BLaER1 (cell line): ENCODE data around the gene THOC6.

Source experiments
- H3K27ac ChIP-seq: shearing (Covaris generic); formaldehyde crosslinking; 2 replicates; pipeline ENCODE4 v1.8.1; 2022
- H3K27me3 ChIP-seq: shearing (Covaris generic); formaldehyde crosslinking; 2 replicates; pipeline ENCODE4 v1.8.1; 2022
- H3K36me3 ChIP-seq: shearing (Covaris generic); formaldehyde crosslinking; 2 replicates; pipeline ENCODE4 v1.8.1; 2022
- H3K4me1 ChIP-seq: shearing (Covaris generic); formaldehyde crosslinking; 2 replicates; pipeline ENCODE4 v1.8.1; 2022
- H3K4me2 ChIP-seq: shearing (Covaris generic); formaldehyde crosslinking; 2 replicates; pipeline ENCODE4 v1.8.1; 2022
- H3K4me3 ChIP-seq: shearing (Covaris generic); formaldehyde crosslinking; 2 replicates; pipeline ENCODE4 v1.8.1; 2022
- H3K9ac ChIP-seq: shearing (Covaris generic); formaldehyde crosslinking; 2 replicates; pipeline ENCODE4 v1.8.1; 2022
- H3K9me3 ChIP-seq: shearing (Covaris generic); formaldehyde crosslinking; 2 replicates; pipeline ENCODE4 v1.8.1; 2022
- H4K20me1 ChIP-seq: shearing (Covaris generic); formaldehyde crosslinking; 2 replicates; pipeline ENCODE4 v1.8.1; 2022
- Cebpa-rat ChIP-seq: shearing (Covaris generic); IDR thresholded peaks from 2 replicates; pipeline ENCODE4 v1.8.1; 2022

The THOC6 gene

DNA sequence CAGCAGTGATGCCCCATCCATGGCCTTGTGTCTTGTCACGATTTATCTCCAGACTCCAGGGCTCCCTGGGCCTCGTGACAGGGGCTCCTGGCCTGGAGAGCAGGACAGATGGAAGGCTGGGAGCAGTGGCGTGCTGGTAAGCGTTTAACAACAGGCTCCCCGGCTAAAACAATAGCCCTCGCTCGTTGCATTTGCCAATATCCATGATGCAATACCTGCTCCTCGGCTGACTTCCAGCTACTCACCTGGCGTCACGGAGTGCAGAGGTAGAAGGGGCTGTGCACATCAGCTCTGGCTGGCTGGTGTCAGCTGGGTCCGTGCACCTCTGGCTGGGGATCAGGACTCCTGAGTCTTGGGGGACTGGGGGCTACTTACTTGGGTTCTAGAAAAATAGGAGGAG lies 14.4 kb downstream of the THOC6 start:
- H3K4me3 ChIP-seq = no peak overlapping the region
- peaks cover 100% of the 10 kb centered on the region for H3K27me3 ChIP-seq
- no peaks in the 10 kb centered on the region for H3K9me3 ChIP-seq
- H3K36me3 ChIP-seq = no peaks in the 10 kb centered on the region
- no peak overlapping the region for H3K4me2 ChIP-seq
- no peak overlapping the region for H3K9ac ChIP-seq
- peaks cover 32% of the 10 kb centered on the region for H4K20me1 ChIP-seq
- H3K27ac ChIP-seq = no peak overlapping the region
- no peak for TF ChIP-seq Cebpa-rat
- H3K4me1 ChIP-seq = peaks cover 13% of the 10 kb centered on the region

DNA sequence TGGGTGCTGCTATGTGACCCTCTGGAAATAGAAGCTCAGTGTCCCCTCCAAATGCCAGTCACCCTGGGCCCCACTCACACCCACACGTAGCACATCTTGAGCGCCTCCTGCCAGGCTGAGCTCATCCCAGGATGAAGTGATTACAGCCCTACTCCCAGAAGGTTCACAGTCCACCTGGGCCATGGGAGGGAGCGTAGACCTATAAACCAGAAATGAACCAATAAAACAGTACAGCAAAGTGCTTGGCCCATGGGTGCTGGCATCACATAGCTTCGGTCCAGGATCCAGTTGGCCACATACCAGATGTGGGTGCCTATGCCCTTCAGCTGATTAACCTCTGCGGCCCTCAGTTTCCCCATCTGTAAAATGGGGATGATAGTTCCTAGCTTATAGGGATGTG lies 15.1 kb downstream of the THOC6 start:
- Histone ChIP-seq H3K9ac (no peak overlapping the region), H3K4me3 (no peak overlapping the region), H3K9me3 (no peaks in the 10 kb centered on the region), H3K4me2 (no peak overlapping the region), H3K36me3 (no peaks in the 10 kb centered on the region), H3K27me3 (peaks cover 100% of the 10 kb centered on the region), H4K20me1 (peaks cover 32% of the 10 kb centered on the region), H3K27ac (no peak overlapping the region), H3K4me1 (peaks cover 13% of the 10 kb centered on the region)
- no peak for TF ChIP-seq Cebpa-rat

DNA sequence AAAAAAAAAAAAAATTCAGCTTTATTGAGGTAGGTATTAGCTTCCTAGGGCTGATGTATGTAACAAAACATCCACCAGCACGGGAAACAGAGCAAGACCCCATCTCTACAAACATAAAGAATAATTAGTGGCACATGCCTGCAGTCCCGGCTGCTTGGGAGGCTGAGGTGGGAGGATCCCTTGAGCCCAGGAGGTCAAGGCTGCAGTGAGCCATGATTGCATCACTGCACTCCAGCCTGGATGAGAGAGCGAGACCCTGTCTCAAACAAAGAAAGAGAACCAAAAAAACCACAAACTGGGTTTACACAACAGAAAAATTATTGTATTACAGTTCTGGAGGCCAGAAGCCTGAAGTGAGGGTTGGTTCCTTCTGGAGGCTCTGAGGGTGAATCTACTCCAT lies 18.5 kb downstream of the THOC6 start:
- Histone ChIP-seq H3K4me3 (no peak overlapping the region), H4K20me1 (peaks cover 48% of the 10 kb centered on the region), H3K27me3 (peaks cover 100% of the 10 kb centered on the region), H3K4me2 (no peak overlapping the region), H3K36me3 (no peaks in the 10 kb centered on the region), H3K9me3 (no peaks in the 10 kb centered on the region; the same call in 1 of the 2 replicates), H3K27ac (no peak overlapping the region), H3K9ac (no peak overlapping the region), H3K4me1 (peaks cover 20% of the 10 kb centered on the region)
- TF ChIP-seq Cebpa-rat = no peak

DNA sequence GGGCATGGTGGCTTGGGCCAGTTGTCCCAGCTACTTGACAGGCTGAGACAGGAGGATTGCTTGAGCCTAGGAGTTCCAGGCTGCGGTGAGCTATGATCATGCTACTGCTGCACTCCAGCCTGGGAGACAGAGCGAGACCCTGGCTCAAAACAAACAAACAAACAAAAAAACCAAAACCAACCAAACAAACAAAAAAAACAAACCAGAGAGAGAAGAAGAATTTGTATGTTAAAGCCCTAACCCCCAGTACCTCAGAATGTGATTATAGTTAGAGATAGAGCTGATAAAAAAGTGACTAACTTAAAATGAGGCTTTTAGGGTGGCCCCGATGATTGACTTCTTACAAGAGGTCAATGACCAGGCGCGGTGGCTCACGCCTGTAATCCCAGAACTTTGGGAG lies 20.9 kb downstream of the THOC6 start:
- TF ChIP-seq Cebpa-rat = no peak
- no peak overlapping the region for H3K9ac ChIP-seq
- peaks cover 22% of the 10 kb centered on the region for H3K4me1 ChIP-seq
- peaks cover 100% of the 10 kb centered on the region for H3K27me3 ChIP-seq
- H3K36me3 ChIP-seq = no peaks in the 10 kb centered on the region
- H3K4me2 ChIP-seq = peak overlapping the region; percentile 99; the same call in 1 of the 2 replicates
- H4K20me1 ChIP-seq = peaks cover 56% of the 10 kb centered on the region
- no peak overlapping the region for H3K27ac ChIP-seq
- no peaks in the 10 kb centered on the region; the same call in 1 of the 2 replicates for H3K9me3 ChIP-seq
- H3K4me3 ChIP-seq = no peak overlapping the region

DNA sequence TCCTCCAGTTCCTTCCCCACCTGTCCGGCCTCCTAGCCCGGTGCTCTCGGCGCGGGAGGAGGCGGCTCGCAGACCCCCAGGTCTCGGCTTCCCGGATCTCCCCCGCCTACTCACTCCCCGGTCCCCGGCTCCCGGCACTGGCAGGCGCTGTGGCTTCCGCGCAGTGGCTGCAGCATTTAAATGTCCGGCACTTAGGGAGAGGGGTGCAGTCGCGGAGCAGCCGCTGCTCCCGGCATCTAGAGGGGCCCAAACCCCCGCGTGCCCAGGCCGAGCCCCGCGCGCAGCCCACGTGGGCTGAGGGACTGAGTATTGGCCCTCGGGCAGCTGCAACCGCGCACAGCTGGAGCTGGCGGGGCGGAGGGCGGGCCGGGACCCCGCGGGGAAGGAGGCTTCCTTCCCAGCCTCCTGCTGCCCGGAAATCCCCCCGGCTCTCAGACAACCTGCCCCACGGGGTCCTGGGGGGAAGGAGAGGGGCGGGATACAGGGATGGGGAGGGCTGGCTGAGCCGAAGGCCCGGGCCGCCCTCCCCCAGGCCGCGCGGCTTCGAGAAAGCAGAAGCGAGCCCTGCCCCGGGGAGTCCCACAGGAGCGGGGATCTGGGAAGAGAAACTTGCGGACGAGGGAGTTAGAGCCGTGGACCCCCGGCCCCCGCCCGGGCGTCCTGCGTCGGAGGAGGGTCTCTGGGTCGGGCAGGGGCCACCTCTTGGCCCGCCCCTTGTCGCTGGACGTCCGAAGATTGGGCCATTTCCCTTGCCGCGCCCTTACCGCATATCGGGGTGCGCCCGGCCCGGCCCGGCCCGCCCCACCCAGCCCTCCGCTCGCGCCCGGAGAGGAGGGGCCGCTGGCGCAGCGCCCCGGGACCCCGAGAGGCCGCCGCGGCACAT lies 22.2 kb downstream of the THOC6 start, which contains the start of gene MMP25:
TSS of gene MMP25 (plus strand) at position 804 of the 883 bp plus-strand sequence. CDS start 357 bp downstream, outside the sequence.
- Histone ChIP-seq H3K4me1 (peaks cover 35% of the 10 kb centered on the region), H3K9ac (peak within 1 kb of the TSS; percentile 45; the same call in 1 of the 2 replicates), H3K4me3 (peak within 1 kb of the TSS; percentile 66), H3K9me3 (no peaks in the 10 kb centered on the region; the same call in 1 of the 2 replicates), H3K4me2 (peak within 1 kb of the TSS; percentile 99), H3K36me3 (no peaks in the 10 kb centered on the region), H4K20me1 (peaks cover 61% of the 10 kb centered on the region), H3K27ac (no peak within 1 kb of the TSS), H3K27me3 (peaks cover 94% of the 10 kb centered on the region)
- no peak for TF ChIP-seq Cebpa-rat

DNA sequence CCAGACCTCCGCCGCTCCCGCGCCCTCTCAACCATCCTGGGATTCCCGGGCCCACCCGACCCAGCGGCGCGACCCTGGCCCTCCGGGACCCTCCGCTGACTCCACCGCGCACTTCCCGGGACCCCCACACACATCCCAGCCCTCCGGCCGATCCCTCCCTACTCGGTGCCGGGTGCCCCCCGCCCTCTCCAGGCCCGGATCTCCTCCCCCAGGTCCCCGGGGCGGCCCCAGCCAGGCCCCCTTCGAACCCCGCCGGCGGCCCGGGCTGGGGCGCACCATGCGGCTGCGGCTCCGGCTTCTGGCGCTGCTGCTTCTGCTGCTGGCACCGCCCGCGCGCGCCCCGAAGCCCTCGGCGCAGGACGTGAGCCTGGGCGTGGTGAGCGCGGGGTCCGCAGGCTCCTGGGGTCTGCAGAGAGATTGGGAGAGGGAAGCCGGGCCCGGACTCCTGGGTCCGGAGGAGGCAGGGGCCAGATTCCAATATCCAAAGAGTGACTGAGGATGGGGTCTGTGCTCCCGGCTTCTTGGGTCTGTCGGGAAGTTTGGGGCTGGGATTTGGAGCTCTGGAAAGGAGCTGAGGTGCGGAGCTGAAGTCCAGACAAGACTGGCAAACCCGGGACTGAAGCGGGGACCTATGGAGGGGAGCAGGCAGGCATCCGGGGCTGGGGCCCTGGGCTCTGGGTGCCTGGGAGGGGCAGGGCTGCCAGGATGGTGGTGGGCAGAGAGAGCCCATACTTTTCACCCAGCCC lies 23.0 kb downstream of the THOC6 start:
- H3K27me3 ChIP-seq = peaks cover 86% of the 10 kb centered on the region
- H4K20me1 ChIP-seq = peaks cover 61% of the 10 kb centered on the region
- H3K4me2 ChIP-seq = peak overlapping the region; percentile 99
- H3K36me3 ChIP-seq = no peaks in the 10 kb centered on the region
- no peak overlapping the region for H3K9ac ChIP-seq
- peaks cover 43% of the 10 kb centered on the region for H3K4me1 ChIP-seq
- no peaks in the 10 kb centered on the region; the same call in 1 of the 2 replicates for H3K9me3 ChIP-seq
- no peak overlapping the region for H3K27ac ChIP-seq
- TF ChIP-seq Cebpa-rat = no peak
- H3K4me3 ChIP-seq = peak overlapping the region; percentile 66

DNA sequence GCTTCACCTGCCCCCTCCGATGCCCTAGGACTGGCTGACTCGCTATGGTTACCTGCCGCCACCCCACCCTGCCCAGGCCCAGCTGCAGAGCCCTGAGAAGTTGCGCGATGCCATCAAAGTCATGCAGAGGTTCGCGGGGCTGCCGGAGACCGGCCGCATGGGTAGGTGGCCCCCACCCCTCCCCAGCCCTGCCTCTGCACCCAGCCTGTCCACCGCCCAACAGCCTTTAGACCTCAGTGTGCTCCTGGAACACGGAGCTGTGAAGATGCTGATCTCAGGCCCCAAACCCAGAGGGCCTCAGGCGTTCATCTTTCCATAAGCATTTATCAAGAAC lies 23.5 kb downstream of the THOC6 start:
- Histone ChIP-seq H4K20me1 (peaks cover 61% of the 10 kb centered on the region), H3K27me3 (peaks cover 81% of the 10 kb centered on the region), H3K9ac (no peak overlapping the region), H3K4me2 (no peak overlapping the region), H3K9me3 (no peaks in the 10 kb centered on the region; the same call in 1 of the 2 replicates), H3K36me3 (no peaks in the 10 kb centered on the region), H3K27ac (no peak overlapping the region), H3K4me3 (no peak overlapping the region; the same call in 1 of the 2 replicates), H3K4me1 (peaks cover 47% of the 10 kb centered on the region)
- no peak for TF ChIP-seq Cebpa-rat

DNA sequence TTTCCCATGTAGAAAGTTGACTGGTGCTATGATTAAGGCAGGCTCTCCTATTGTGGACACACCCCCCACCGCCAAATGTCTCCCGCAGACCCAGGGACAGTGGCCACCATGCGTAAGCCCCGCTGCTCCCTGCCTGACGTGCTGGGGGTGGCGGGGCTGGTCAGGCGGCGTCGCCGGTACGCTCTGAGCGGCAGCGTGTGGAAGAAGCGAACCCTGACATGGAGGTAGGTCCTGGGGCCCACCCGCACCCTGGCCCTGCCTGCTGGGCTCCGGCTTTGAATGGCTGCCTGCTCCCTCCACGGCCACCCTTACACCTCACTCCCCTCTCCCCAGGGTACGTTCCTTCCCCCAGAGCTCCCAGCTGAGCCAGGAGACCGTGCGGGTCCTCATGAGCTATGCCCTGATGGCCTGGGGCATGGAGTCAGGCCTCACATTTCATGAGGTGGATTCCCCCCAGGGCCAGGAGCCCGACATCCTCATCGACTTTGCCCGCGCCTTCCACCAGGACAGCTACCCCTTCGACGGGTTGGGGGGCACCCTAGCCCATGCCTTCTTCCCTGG lies 26.2 kb downstream of the THOC6 start:
- peaks cover 64% of the 10 kb centered on the region for H3K4me1 ChIP-seq
- peaks cover 56% of the 10 kb centered on the region for H4K20me1 ChIP-seq
- H3K4me2 ChIP-seq = peak overlapping the region; percentile 75
- no peak overlapping the region for H3K9ac ChIP-seq
- peaks cover 54% of the 10 kb centered on the region for H3K27me3 ChIP-seq
- H3K4me3 ChIP-seq = no peak overlapping the region
- no peaks in the 10 kb centered on the region for H3K9me3 ChIP-seq
- H3K36me3 ChIP-seq = peaks cover 6% of the 10 kb centered on the region; the same call in 1 of the 2 replicates
- TF ChIP-seq Cebpa-rat = no peak
- H3K27ac ChIP-seq = no peak overlapping the region

DNA sequence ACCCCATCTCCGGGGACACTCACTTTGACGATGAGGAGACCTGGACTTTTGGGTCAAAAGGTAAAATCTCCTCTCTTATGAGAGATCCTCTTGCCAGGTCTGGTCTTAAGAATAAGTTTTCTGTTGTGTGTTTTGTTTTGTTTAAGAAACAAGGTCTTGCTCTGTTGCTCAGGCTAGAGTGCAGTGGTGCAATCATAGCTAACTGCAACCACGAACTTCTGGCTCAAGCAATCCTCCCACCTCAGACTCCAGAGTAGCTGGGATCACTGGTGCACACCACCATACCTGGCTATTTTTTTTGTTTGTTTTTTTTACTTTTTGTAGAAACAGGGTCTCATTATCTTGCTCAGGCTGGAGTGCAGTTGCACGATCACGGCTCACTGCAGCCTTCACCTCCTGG lies 26.7 kb downstream of the THOC6 start:
- Histone ChIP-seq H3K27me3 (peaks cover 49% of the 10 kb centered on the region), H3K9me3 (no peaks in the 10 kb centered on the region), H3K4me1 (peaks cover 64% of the 10 kb centered on the region), H3K9ac (no peak overlapping the region), H3K4me3 (no peak overlapping the region), H4K20me1 (peaks cover 51% of the 10 kb centered on the region), H3K36me3 (peaks cover 6% of the 10 kb centered on the region; the same call in 1 of the 2 replicates), H3K4me2 (peak overlapping the region; percentile 75), H3K27ac (no peak overlapping the region)
- TF ChIP-seq Cebpa-rat = 0 out of 2 replicates have a peak, but pooled peaks have one; percentile 19
